Parathyroid adenoma (tissue), 2 donors: ENCODE data around the gene HPS4.

Experiments
- H2AFZ ChIP-seq: fragments of 300-600 bp; sonication (generic); one replicate; pipeline ENCODE4 v1.7.0; 2017; ENCODE audit warnings: antibody characterized with exemption, mild to moderate bottlenecking
- H3K27ac ChIP-seq: fragments of 300-600 bp; sonication (generic); one replicate; pipeline ENCODE4 v1.7.0; 2017
- H3K27me3 ChIP-seq: fragments of 300-600 bp; sonication (generic); one replicate; pipeline ENCODE4 v1.7.0; 2017; ENCODE audit warnings: low read length; ENCODE audit not compliant: control insufficient read depth, insufficient read depth
- H3K36me3 ChIP-seq: fragments of 300-600 bp; sonication (generic); one replicate; pipeline ENCODE4 v1.7.0; 2017; ENCODE audit warnings: low read length; ENCODE audit not compliant: control insufficient read depth, insufficient read depth
- H3K4me1 ChIP-seq: fragments of 300-600 bp; sonication (generic); one replicate; pipeline ENCODE4 v1.7.0; 2017; ENCODE audit warnings: control low read depth
- H3K4me2 ChIP-seq: fragments of 300-600 bp; sonication (generic); one replicate; pipeline ENCODE4 v1.7.0; 2017; ENCODE audit warnings: low read length
- H3K4me3 ChIP-seq: fragments of 300-600 bp; sonication (generic); one replicate; pipeline ENCODE4 v1.7.0; 2017; ENCODE audit warnings: low read depth, low read length
- H3K79me2 ChIP-seq: fragments of 300-600 bp; sonication (generic); one replicate; pipeline ENCODE4 v1.7.0; 2017; ENCODE audit warnings: control low read depth
- H3K9ac ChIP-seq: fragments of 300-600 bp; sonication (generic); one replicate; pipeline ENCODE4 v1.7.0; 2017; ENCODE audit warnings: mild to moderate bottlenecking
- H3K9me3 ChIP-seq: fragments of 300-600 bp; sonication (generic); one replicate; pipeline ENCODE4 v1.7.0; 2017; ENCODE audit warnings: low read length; ENCODE audit not compliant: control insufficient read depth
- CTCF ChIP-seq: fragments of 300-600 bp; sonication (generic); IDR thresholded peaks from one replicate; pipeline ENCODE4 v1.7.0; 2017; ENCODE audit warnings: antibody characterized with exemption, mild to moderate bottlenecking
- donor health status: primary hyperparathyroidism.

The HPS4 gene

GRCh38 chr22:26512149-26512793 lies 28.7 kb upstream of the HPS4 start, which contains the start of gene TFIP11:
Gene TFIP11, minus strand, starts transcription at chr22:26512473. Its CDS starts 2,201 bp downstream, at chr22:26510272.
- Histone ChIP-seq H3K27me3 (no peaks in the 10 kb centered on the region), H3K27ac (peak within 1 kb of the TSS; percentile 74), H2AFZ (peak within 1 kb of the TSS; percentile 88), H3K79me2 (peaks cover 3% of the 10 kb centered on the region), H3K4me2 (peak within 1 kb of the TSS; percentile 99), H3K4me3 (peak within 1 kb of the TSS; percentile 92), H3K9me3 (no peaks in the 10 kb centered on the region), H3K4me1 (peaks cover 2% of the 10 kb centered on the region), H3K9ac (peak within 1 kb of the TSS; percentile 34), H3K36me3 (no peaks in the 10 kb centered on the region)
- TF ChIP-seq CTCF = no peak

GRCh38 chr22:26508148-26508547 lies 24.6 kb upstream of the HPS4 start:
- Histone ChIP-seq H3K4me1 (peaks cover 2% of the 10 kb centered on the region), H3K4me2 (no peak overlapping the region), H3K27me3 (no peaks in the 10 kb centered on the region), H3K79me2 (peaks cover 3% of the 10 kb centered on the region), H3K27ac (no peak overlapping the region), H3K36me3 (no peaks in the 10 kb centered on the region), H2AFZ (no peak overlapping the region), H3K9me3 (no peaks in the 10 kb centered on the region), H3K9ac (no peak overlapping the region), H3K4me3 (no peak overlapping the region)
- no peak for TF ChIP-seq CTCF

GRCh38 chr22:26503758-26504157 lies 20.2 kb upstream of the HPS4 start:
- no peak overlapping the region for H3K27ac ChIP-seq
- no peaks in the 10 kb centered on the region for H3K27me3 ChIP-seq
- H3K9ac ChIP-seq = no peak overlapping the region
- H3K79me2 ChIP-seq = no peaks in the 10 kb centered on the region
- no peaks in the 10 kb centered on the region for H3K36me3 ChIP-seq
- TF ChIP-seq CTCF = no peak
- H3K4me1 ChIP-seq = no peaks in the 10 kb centered on the region
- no peaks in the 10 kb centered on the region for H3K9me3 ChIP-seq
- H3K4me2 ChIP-seq = no peak overlapping the region
- H3K4me3 ChIP-seq = no peak overlapping the region
- no peak overlapping the region for H2AFZ ChIP-seq

- no peak overlapping the region for H2AFZ ChIP-seq
- H3K27ac ChIP-seq = no peak overlapping the region
- no peaks in the 10 kb centered on the region for H3K36me3 ChIP-seq
- peak; percentile 9 for TF ChIP-seq CTCF
- H3K79me2 ChIP-seq = no peaks in the 10 kb centered on the region
- no peak overlapping the region for H3K4me2 ChIP-seq
- no peak overlapping the region for H3K4me3 ChIP-seq
- no peaks in the 10 kb centered on the region for H3K27me3 ChIP-seq
- no peak overlapping the region for H3K9ac ChIP-seq
- H3K9me3 ChIP-seq = no peaks in the 10 kb centered on the region
- no peaks in the 10 kb centered on the region for H3K4me1 ChIP-seq
Measured at GRCh38 chr22:26502688-26503561, 19.3 kb upstream of the HPS4 start.
